ENCODE data around the gene DST.

DNA sequence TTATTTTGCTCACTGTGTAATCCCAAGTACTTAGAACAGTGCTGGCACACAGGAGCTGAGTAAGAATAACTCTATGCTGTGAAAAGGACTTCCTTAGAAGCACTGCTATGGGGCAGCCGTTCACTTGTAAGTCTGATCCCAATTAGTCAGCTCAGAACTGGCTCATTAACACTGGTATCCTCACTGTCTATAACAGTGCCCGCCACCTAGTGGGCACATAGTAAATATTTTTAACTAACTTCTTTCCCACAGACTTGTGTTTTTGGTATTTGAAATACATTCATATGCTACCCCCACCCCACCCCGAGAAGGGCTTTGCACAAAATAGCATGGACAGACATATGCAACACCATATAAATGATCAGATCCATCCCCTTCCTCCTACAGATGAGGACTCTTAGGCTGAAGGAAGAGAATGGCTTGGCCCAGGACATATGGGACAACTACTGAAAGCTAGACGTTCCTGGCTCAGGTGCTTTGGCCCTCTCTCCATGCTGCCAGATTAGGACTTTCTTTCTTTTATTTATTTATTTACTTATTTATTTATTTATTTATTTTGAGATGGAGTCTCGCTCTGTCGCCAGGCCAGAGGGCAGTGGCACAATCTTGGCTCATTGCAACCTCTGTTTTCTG is 47.1 kb downstream of the DST start:
- TF ChIP-seq, protein P1, sequence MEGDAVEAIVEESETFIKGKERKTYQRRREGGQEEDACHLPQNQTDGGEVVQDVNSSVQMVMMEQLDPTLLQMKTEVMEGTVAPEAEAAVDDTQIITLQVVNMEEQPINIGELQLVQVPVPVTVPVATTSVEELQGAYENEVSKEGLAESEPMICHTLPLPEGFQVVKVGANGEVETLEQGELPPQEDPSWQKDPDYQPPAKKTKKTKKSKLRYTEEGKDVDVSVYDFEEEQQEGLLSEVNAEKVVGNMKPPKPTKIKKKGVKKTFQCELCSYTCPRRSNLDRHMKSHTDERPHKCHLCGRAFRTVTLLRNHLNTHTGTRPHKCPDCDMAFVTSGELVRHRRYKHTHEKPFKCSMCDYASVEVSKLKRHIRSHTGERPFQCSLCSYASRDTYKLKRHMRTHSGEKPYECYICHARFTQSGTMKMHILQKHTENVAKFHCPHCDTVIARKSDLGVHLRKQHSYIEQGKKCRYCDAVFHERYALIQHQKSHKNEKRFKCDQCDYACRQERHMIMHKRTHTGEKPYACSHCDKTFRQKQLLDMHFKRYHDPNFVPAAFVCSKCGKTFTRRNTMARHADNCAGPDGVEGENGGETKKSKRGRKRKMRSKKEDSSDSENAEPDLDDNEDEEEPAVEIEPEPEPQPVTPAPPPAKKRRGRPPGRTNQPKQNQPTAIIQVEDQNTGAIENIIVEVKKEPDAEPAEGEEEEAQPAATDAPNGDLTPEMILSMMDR (IDR thresholded peaks at IDR 0.05): peak; percentile 88
- TF ChIP-seq ZFX (IDR thresholded peaks at IDR 0.05; ENCODE audit: borderline replicate concordance): no peak
